Tibial nerve (tissue), 4 donors: Measurements from ENCODE around the gene MYD88. TPM values are rescaled to one million over a fixed set of nuclear protein-coding genes. Genes with fewer than 3 reads are reported as not detected.

Experiments
- DNase-seq, 2 donors: peaks; one replicate each; pipeline ENCODE4 v3.0.0-alpha.2; 2019; ENCODE audit warnings: low spot score in 2 of 2
- H3K27ac ChIP-seq, 4 donors: fragments of 200-600 bp; sonication (generic) in 3 of 4; one replicate each; pipeline ENCODE4 v1.5.1; 2017 to 2019; ENCODE audit warnings: mild to moderate bottlenecking in 1 of 4
- H3K27me3 ChIP-seq, 2 donors: fragments of 200-600 bp; sonication (generic) in 1 of 2; one replicate each; pipeline versions ENCODE4 v1.5.1 to v1.6.0; 2017 to 2019
- H3K36me3 ChIP-seq, 3 donors: fragments of 200-600 bp; sonication (generic); one replicate each; pipeline ENCODE4 v1.5.1; 2018 to 2019
- H3K4me1 ChIP-seq, 4 donors: fragments of 200-600 bp; sonication (generic) in 3 of 4; one replicate each; pipeline ENCODE4 v1.5.1; 2017 to 2019
- H3K4me3 ChIP-seq, 4 donors: fragments of 200-600 bp; sonication (generic) in 3 of 4; one replicate each; pipeline ENCODE4 v1.5.1; 2017 to 2019; ENCODE audit warnings: mild to moderate bottlenecking in 1 of 4, moderate library complexity in 1 of 4
- H3K9me3 ChIP-seq, 4 donors: fragments of 200-600 bp; sonication (generic) in 3 of 4; one replicate each; pipeline ENCODE4 v1.5.1; 2017 to 2019
- CTCF ChIP-seq, 5 experiments: fragments of 200-600 bp in 3 of 5; fragments of 450-650 bp in 2 of 5; sonication (generic) in 3 of 5; IDR thresholded peaks; one replicate each; pipeline ENCODE4 v1.5.1; 2016 to 2019; ENCODE audit warnings: antibody characterized with exemption in 5 of 5, mild to moderate bottlenecking in 3 of 5, moderate library complexity in 2 of 5
- EP300 ChIP-seq, 2 donors: sonication (generic); formaldehyde crosslinking; IDR thresholded peaks; one replicate each; pipeline ENCODE4 v1.6.1; 2017; ENCODE audit warnings: antibody characterized with exemption in 2 of 2, mild to moderate bottlenecking in 1 of 2
- POLR2A ChIP-seq, 2 donors: fragments of 450-650 bp; IDR thresholded peaks; one replicate each; pipeline ENCODE4 v1.6.1; 2017; ENCODE audit warnings: antibody characterized with exemption in 2 of 2, mild to moderate bottlenecking in 2 of 2, moderate library complexity in 2 of 2
- WGBS, 2 donors: methylation state at CpG; one replicate each; pipeline ENCODE4 v1.1.5; 2018; 5-methylcytosine and 5-hydroxymethylcytosine counted together
- total RNA-seq, 4 donors: library from RNA; depleted of rRNA; stranded (reverse); fragments of >200 nt; gene quantifications; one replicate each; pipeline ENCODE4 v1.1.0, GENCODE V29; 2016

The MYD88 gene
- total RNA-seq, 4 donors from 2014 or later: 29.9 to 36.3 (median 34.3) TPM

GRCh38 chr3:38101811-38102443, 36.5 kb upstream of the MYD88 start:
- H3K4me1 ChIP-seq: no peaks in the 10 kb centered on the region
- DNase-seq: no peak
- H3K27ac ChIP-seq: no peak overlapping the region
- H3K9me3 ChIP-seq: peaks cover 0 to 7% (median 0%) of the 10 kb centered on the region in 4 donors
- TF ChIP-seq EP300 (IDR thresholded peaks at IDR 0.05) (no peak), CTCF (IDR thresholded peaks at IDR 0.05) (no peak), POLR2A (IDR thresholded peaks at IDR 0.05) (no peak)
- 79 to 81% methylated on average over 6 of the region's 6 CpGs for WGBS, 2 donors
- no peak overlapping the region for H3K4me3 ChIP-seq
- no peaks in the 10 kb centered on the region for H3K36me3 ChIP-seq
- H3K27me3 ChIP-seq: no peaks in the 10 kb centered on the region

GRCh38 chr3:38102444-38102814, 36.0 kb upstream of the MYD88 start:
- no peak for DNase-seq
- Histone ChIP-seq H3K27ac (no peak overlapping the region), H3K4me1 (no peaks in the 10 kb centered on the region), H3K36me3 (no peaks in the 10 kb centered on the region), H3K4me3 (no peak overlapping the region), H3K27me3 (no peaks in the 10 kb centered on the region), H3K9me3 (peaks cover 0 to 7% (median 0%) of the 10 kb centered on the region in 4 donors)
- TF ChIP-seq POLR2A (IDR thresholded peaks at IDR 0.05) (no peak), CTCF (IDR thresholded peaks at IDR 0.05) (no peak)
- WGBS, 2 donors: 46 to 50% methylated on average over 1 of the region's 1 CpG

- H3K27ac ChIP-seq: no peak overlapping the region
- H3K36me3 ChIP-seq: no peaks in the 10 kb centered on the region
- H3K27me3 ChIP-seq: no peaks in the 10 kb centered on the region
- H3K9me3 ChIP-seq: peaks cover 0 to 7% (median 0%) of the 10 kb centered on the region in 4 donors
- TF ChIP-seq CTCF (IDR thresholded peaks at IDR 0.05): no peak
- no peak for TF ChIP-seq POLR2A (IDR thresholded peaks at IDR 0.05)
- no peak for TF ChIP-seq EP300 (IDR thresholded peaks at IDR 0.05)
- WGBS, 2 donors: 60 to 67% methylated on average over 1 of the region's 1 CpG
- no peaks in the 10 kb centered on the region for H3K4me1 ChIP-seq
- no peak overlapping the region for H3K4me3 ChIP-seq
- DNase-seq: no peak
These were observed 32.9 kb upstream of the MYD88 start for GRCh38 chr3:38105525-38105924.

GRCh38 chr3:38107911-38108648, 30.4 kb upstream of the MYD88 start:
- H3K36me3 ChIP-seq: no peaks in the 10 kb centered on the region
- 86 to 89% methylated on average over 4 to 5 of the region's 7 CpGs for WGBS, 2 donors
- H3K27me3 ChIP-seq: no peaks in the 10 kb centered on the region
- no peak for DNase-seq
- peaks cover 0 to 7% (median 0%) of the 10 kb centered on the region in 4 donors for H3K9me3 ChIP-seq
- no peak overlapping the region for H3K4me3 ChIP-seq
- no peaks in the 10 kb centered on the region for H3K4me1 ChIP-seq
- TF ChIP-seq POLR2A (IDR thresholded peaks at IDR 0.05): no peak
- TF ChIP-seq EP300 (IDR thresholded peaks at IDR 0.05): no peak
- no peak for TF ChIP-seq CTCF (IDR thresholded peaks at IDR 0.05)
- H3K27ac ChIP-seq: no peak overlapping the region
